ENCODE measurements around the gene PLK4.

PLK4 gene

GRCh38 chr4:127856813-127857447, 23.8 kb upstream of the PLK4 start:
- H2AFZ ChIP-seq (ENCODE audit: low read depth, low read length, severe bottlenecking) = no peak overlapping the region
- H3K9ac ChIP-seq (ENCODE audit: low read length) = no peak overlapping the region
- no peaks in the 10 kb centered on the region for H3K36me3 ChIP-seq (ENCODE audit: low read length)
- no peaks in the 10 kb centered on the region for H3F3A ChIP-seq (ENCODE audit: insufficient read depth)
- H3K9me3 ChIP-seq (ENCODE audit: insufficient read depth, low read length) = no peaks in the 10 kb centered on the region
- no peak overlapping the region for H3K27ac ChIP-seq (ENCODE audit: low read depth, low read length)
- H3K27me3 ChIP-seq (ENCODE audit: low read length) = no peaks in the 10 kb centered on the region
- no peaks in the 10 kb centered on the region for H3K79me2 ChIP-seq (ENCODE audit: insufficient read depth, low read length)
- no peaks in the 10 kb centered on the region for H4K20me1 ChIP-seq (ENCODE audit: low read depth, low read length)
- TF ChIP-seq, protein P1, sequence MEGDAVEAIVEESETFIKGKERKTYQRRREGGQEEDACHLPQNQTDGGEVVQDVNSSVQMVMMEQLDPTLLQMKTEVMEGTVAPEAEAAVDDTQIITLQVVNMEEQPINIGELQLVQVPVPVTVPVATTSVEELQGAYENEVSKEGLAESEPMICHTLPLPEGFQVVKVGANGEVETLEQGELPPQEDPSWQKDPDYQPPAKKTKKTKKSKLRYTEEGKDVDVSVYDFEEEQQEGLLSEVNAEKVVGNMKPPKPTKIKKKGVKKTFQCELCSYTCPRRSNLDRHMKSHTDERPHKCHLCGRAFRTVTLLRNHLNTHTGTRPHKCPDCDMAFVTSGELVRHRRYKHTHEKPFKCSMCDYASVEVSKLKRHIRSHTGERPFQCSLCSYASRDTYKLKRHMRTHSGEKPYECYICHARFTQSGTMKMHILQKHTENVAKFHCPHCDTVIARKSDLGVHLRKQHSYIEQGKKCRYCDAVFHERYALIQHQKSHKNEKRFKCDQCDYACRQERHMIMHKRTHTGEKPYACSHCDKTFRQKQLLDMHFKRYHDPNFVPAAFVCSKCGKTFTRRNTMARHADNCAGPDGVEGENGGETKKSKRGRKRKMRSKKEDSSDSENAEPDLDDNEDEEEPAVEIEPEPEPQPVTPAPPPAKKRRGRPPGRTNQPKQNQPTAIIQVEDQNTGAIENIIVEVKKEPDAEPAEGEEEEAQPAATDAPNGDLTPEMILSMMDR (IDR thresholded peaks at IDR 0.05; ENCODE audit: insufficient read depth, low read length, poor library complexity, severe bottlenecking) = no peak
- no peak for TF ChIP-seq EZH2phosphoT487 (conservative IDR thresholded peaks at IDR 0.05; ENCODE audit: low read length)
- H3K4me2 ChIP-seq (ENCODE audit: low read depth, low read length, poor library complexity, severe bottlenecking) = no peak overlapping the region
- H3K9me2 ChIP-seq (replicated peaks; ENCODE audit: insufficient read depth, low read length) = no peaks in the 10 kb centered on the region
- H3K4me3 ChIP-seq (ENCODE audit: insufficient read depth, low read length, poor library complexity, severe bottlenecking) = no peak overlapping the region

- no peaks in the 10 kb centered on the region for H3K9me2 ChIP-seq (replicated peaks; ENCODE audit: insufficient read depth, low read length)
- no peaks in the 10 kb centered on the region for H3K9me3 ChIP-seq (ENCODE audit: insufficient read depth, low read length)
- TF ChIP-seq EZH2phosphoT487 (conservative IDR thresholded peaks at IDR 0.05; ENCODE audit: low read length) = no peak
- TF ChIP-seq, protein P1 (IDR thresholded peaks at IDR 0.05; ENCODE audit: insufficient read depth, low read length, poor library complexity, severe bottlenecking) = no peak
- no peak overlapping the region for H3K4me3 ChIP-seq (ENCODE audit: insufficient read depth, low read length, poor library complexity, severe bottlenecking)
- no peaks in the 10 kb centered on the region for H4K20me1 ChIP-seq (ENCODE audit: low read depth, low read length)
- no peak overlapping the region for H2AFZ ChIP-seq (ENCODE audit: low read depth, low read length, severe bottlenecking)
- no peaks in the 10 kb centered on the region for H3K36me3 ChIP-seq (ENCODE audit: low read length)
- H3K27ac ChIP-seq (ENCODE audit: low read depth, low read length) = no peak overlapping the region
- H3F3A ChIP-seq (ENCODE audit: insufficient read depth) = no peaks in the 10 kb centered on the region
- no peaks in the 10 kb centered on the region for H3K27me3 ChIP-seq (ENCODE audit: low read length)
- no peaks in the 10 kb centered on the region for H3K79me2 ChIP-seq (ENCODE audit: insufficient read depth, low read length)
- no peak overlapping the region for H3K4me2 ChIP-seq (ENCODE audit: low read depth, low read length, poor library complexity, severe bottlenecking)
- no peak overlapping the region for H3K9ac ChIP-seq (ENCODE audit: low read length)
These were observed 23.1 kb upstream of the PLK4 start for GRCh38 chr4:127857641-127858040.

GRCh38 chr4:127868196-127868595, 12.5 kb upstream of the PLK4 start:
- TF ChIP-seq, protein P1 (IDR thresholded peaks at IDR 0.05; ENCODE audit: insufficient read depth, low read length, poor library complexity, severe bottlenecking) = no peak
- TF ChIP-seq EZH2phosphoT487 (conservative IDR thresholded peaks at IDR 0.05; ENCODE audit: low read length) = no peak
- Histone ChIP-seq H3K4me3 (ENCODE audit: insufficient read depth, low read length, poor library complexity, severe bottlenecking) (no peak overlapping the region), H3K27ac (ENCODE audit: low read depth, low read length) (no peak overlapping the region), H2AFZ (ENCODE audit: low read depth, low read length, severe bottlenecking) (no peak overlapping the region), H3K27me3 (ENCODE audit: low read length) (no peaks in the 10 kb centered on the region), H3K36me3 (ENCODE audit: low read length) (no peaks in the 10 kb centered on the region), H3K9ac (ENCODE audit: low read length) (no peak overlapping the region), H3F3A (ENCODE audit: insufficient read depth) (no peaks in the 10 kb centered on the region), H3K79me2 (ENCODE audit: insufficient read depth, low read length) (no peaks in the 10 kb centered on the region), H3K4me2 (ENCODE audit: low read depth, low read length, poor library complexity, severe bottlenecking) (no peak overlapping the region), H3K9me2 (replicated peaks; ENCODE audit: insufficient read depth, low read length) (no peaks in the 10 kb centered on the region), H3K9me3 (ENCODE audit: insufficient read depth, low read length) (no peaks in the 10 kb centered on the region), H4K20me1 (ENCODE audit: low read depth, low read length) (no peaks in the 10 kb centered on the region)

Data from SU-DHL-6 (cell line).